SH-SY5Y (cell line): ENCODE results near the gene IRS4.

Experiments used
- GATA2 ChIP-seq: IDR thresholded peaks from 2 replicates; pipeline ENCODE4 v1.6.1; 2011; ENCODE audit warnings: mild to moderate bottlenecking, low read depth, low read length
- GATA3 ChIP-seq: IDR thresholded peaks from 2 replicates; pipeline ENCODE4 v1.6.1; 2011; ENCODE audit warnings: low read depth, mild to moderate bottlenecking, low read length, moderate library complexity

- no peak for TF ChIP-seq GATA3
- TF ChIP-seq GATA2 = no peak
Measured at GRCh38 chrX:108737754-108738153, 1.4 kb upstream of the IRS4 start.
